ENCODE results near the gene LHFPL5.

DNA sequence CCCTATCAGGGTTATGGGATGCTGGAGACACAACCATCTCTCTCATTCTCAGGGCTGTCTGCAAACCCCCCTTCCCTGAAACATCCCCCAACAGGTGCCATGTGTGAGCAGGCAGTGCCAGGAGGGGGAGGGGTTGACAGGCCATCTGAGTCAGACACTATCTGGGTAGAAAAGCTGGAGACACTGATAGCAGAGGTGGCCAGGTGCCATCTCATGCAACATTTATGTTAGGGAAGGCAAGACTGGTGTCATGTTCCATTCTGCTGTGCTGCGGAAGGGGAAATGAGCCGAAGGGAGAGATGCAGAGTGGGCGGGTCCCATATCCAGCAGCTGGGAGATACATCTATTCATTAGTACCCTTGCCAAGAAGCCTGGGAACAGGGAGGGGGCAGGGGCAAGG lies 3.5 kb downstream of the LHFPL5 start:
- no peak for TF ChIP-seq EZH2 (IDR thresholded peaks at IDR 0.05; ENCODE audit: borderline replicate concordance)
- TF ChIP-seq, protein P1, sequence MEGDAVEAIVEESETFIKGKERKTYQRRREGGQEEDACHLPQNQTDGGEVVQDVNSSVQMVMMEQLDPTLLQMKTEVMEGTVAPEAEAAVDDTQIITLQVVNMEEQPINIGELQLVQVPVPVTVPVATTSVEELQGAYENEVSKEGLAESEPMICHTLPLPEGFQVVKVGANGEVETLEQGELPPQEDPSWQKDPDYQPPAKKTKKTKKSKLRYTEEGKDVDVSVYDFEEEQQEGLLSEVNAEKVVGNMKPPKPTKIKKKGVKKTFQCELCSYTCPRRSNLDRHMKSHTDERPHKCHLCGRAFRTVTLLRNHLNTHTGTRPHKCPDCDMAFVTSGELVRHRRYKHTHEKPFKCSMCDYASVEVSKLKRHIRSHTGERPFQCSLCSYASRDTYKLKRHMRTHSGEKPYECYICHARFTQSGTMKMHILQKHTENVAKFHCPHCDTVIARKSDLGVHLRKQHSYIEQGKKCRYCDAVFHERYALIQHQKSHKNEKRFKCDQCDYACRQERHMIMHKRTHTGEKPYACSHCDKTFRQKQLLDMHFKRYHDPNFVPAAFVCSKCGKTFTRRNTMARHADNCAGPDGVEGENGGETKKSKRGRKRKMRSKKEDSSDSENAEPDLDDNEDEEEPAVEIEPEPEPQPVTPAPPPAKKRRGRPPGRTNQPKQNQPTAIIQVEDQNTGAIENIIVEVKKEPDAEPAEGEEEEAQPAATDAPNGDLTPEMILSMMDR (IDR thresholded peaks at IDR 0.05; ENCODE audit: poor library complexity): no peak

Measured in hepatocyte (in vitro differentiated cells).